Spleen (tissue), 11 donors: Measurements from ENCODE around the gene KIAA0040. TPM values are rescaled to one million over a fixed set of nuclear protein-coding genes. Genes with fewer than 3 reads are reported as not detected.
A peak's percentile ranks its signal among the peaks of the same experiment; 100 is the strongest.

ENCODE experiments used
- DNase-seq: peaks from one replicate; pipeline ENCODE4 v3.0.0-alpha.2; 2020
- H3K27ac ChIP-seq, 8 donors: fragments of 200-600 bp; sonication (generic) in 7 of 8; 1 replicate in 4 of 8; 2 replicates in 4 of 8; pipeline versions ENCODE4 v1.5.0 to v1.8.0; 2016 to 2021; ENCODE audit warnings: inconsistent platforms in 4 of 8, mild to moderate bottlenecking in 4 of 8, moderate library complexity in 1 of 8
- H3K27me3 ChIP-seq, 7 donors: fragments of 200-600 bp; sonication (generic) in 6 of 7; replicated peaks in 1 of 7; 1 replicate in 4 of 7; 2 replicates in 3 of 7; pipeline versions ENCODE4 v1.5.0 to v1.8.0; 2016 to 2021; ENCODE audit warnings: inconsistent platforms in 3 of 7, mild to moderate bottlenecking in 1 of 7
- H3K36me3 ChIP-seq, 6 donors: fragments of 200-600 bp; sonication (generic) in 5 of 6; 1 replicate in 4 of 6; 2 replicates in 2 of 6; pipeline versions ENCODE4 v1.5.0 to v1.8.0; 2016 to 2021; ENCODE audit warnings: inconsistent platforms in 2 of 6
- H3K4me1 ChIP-seq, 6 donors: fragments of 200-600 bp; sonication (generic) in 5 of 6; 1 replicate in 3 of 6; 2 replicates in 3 of 6; pipeline versions ENCODE4 v1.5.0 to v1.8.0; 2016 to 2021; ENCODE audit warnings: inconsistent platforms in 3 of 6
- H3K4me3 ChIP-seq, 8 donors: fragments of 200-600 bp; sonication (generic) in 7 of 8; 1 replicate in 4 of 8; 2 replicates in 4 of 8; pipeline versions ENCODE4 v1.5.0 to v1.8.0; 2016 to 2021; ENCODE audit warnings: inconsistent platforms in 4 of 8, mild to moderate bottlenecking in 4 of 8, moderate library complexity in 2 of 8
- H3K9me3 ChIP-seq, 8 donors: fragments of 200-600 bp; sonication (generic) in 7 of 8; 1 replicate in 4 of 8; 2 replicates in 4 of 8; pipeline versions ENCODE4 v1.5.0 to v1.8.0; 2016 to 2021; ENCODE audit warnings: inconsistent platforms in 4 of 8
- POLR2A ChIP-seq, 3 donors: fragments of 450-650 bp; IDR thresholded peaks; one replicate each; pipeline ENCODE4 v1.5.1; 2017; ENCODE audit warnings: antibody characterized with exemption in 3 of 3, mild to moderate bottlenecking in 1 of 3
- POLR2AphosphoS5 ChIP-seq, 3 donors: sonication (generic); formaldehyde crosslinking; IDR thresholded peaks; one replicate each; pipeline ENCODE4 v1.5.1; 2017; ENCODE audit warnings: antibody characterized with exemption in 3 of 3
- WGBS, 5 donors: extraction: QIAGEN DNeasy Blood & Tissue Kit in 3 of 5; methylation state at CpG; one replicate each; pipeline versions ENCODE4 v1.1.5 to v1.1.7; 2013 to 2018; 5-methylcytosine and 5-hydroxymethylcytosine counted together
- intact Hi-C: fragments of 100-400 bp; cut with DNase I; formaldehyde crosslinking; loops from one replicate; pipeline ENCODE4 v1.15.0; 2023; ENCODE audit warnings: low total_unique reads
- polyA plus RNA-seq, 3 donors: library from polyadenylated mRNA; stranded (reverse); fragments of 200-250 nt; gene quantifications; one replicate each; pipeline ENCODE4 v1.2.1, GENCODE V29; 2013
- total RNA-seq, 7 donors: library from RNA; depleted of rRNA in 3 of 7; stranded (reverse); fragments of >200 nt in 3 of 7; fragmentation: NEBNext Ultra II Directional in 4 of 7; extraction: Animal tissue kit (Norgen Biotek cat#: 25700) in 4 of 7; gene quantifications; one replicate each; pipeline versions ENCODE4 v1.1.0 to v1.2.1, GENCODE V29; 2016 to 2021
- TF ChIP-seq, protein P1 (sequence below), 11 experiments: fragments of 200-600 bp in 7 of 11; fragments of 450-650 bp in 4 of 11; sonication (generic) in 4 of 11; IDR thresholded peaks in 8 of 11; conservative IDR thresholded peaks in 3 of 11; 1 replicate in 7 of 11; 2 replicates in 4 of 11; pipeline versions ENCODE4 v1.4.0 to v1.8.0; 2016 to 2021; ENCODE audit warnings: antibody characterized with exemption in 11 of 11, inconsistent platforms in 4 of 11, mild to moderate bottlenecking in 1 of 11
- donor health status: healthy with polysubstance abuse.
- donor health status: DM: no; HTN: no; CAD: no; lungs with moderate emphysema.
- donor health status: DM: no; HTN: no; CAD: no.
- donor health status: Bipolar disorder and iron deficiency.
- donor health status: healthy.
- donor health status: DM: no; HTN: no; CAD: no.
- donor health status: DM: yes; HTN: yes; CAD: no.

Gene KIAA0040
- total and polyA plus RNA-seq, 10 donors: 13.7 to 111 (median 48.1) TPM

DNA sequence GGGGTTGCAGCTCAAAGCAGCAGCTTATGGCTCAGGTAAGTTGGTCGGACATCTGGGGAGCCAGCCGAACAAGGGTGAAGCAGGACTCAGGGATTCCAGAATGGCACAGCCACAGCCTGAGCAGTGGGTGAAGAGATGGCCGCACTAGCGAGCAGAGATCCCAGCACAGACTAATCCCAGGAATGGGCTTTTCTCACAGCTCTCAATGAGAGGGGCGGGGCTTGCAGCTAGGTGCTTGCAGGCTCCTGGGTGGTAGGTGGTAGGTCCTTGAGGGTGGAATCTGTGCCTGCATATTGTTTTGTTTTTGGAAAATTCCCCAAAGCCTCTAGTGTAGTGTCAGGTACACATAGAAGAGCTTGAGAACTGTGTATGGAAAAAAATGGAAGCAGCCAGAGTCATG is 9.0 kb downstream of the KIAA0040 start:
- TF ChIP-seq, protein P1, sequence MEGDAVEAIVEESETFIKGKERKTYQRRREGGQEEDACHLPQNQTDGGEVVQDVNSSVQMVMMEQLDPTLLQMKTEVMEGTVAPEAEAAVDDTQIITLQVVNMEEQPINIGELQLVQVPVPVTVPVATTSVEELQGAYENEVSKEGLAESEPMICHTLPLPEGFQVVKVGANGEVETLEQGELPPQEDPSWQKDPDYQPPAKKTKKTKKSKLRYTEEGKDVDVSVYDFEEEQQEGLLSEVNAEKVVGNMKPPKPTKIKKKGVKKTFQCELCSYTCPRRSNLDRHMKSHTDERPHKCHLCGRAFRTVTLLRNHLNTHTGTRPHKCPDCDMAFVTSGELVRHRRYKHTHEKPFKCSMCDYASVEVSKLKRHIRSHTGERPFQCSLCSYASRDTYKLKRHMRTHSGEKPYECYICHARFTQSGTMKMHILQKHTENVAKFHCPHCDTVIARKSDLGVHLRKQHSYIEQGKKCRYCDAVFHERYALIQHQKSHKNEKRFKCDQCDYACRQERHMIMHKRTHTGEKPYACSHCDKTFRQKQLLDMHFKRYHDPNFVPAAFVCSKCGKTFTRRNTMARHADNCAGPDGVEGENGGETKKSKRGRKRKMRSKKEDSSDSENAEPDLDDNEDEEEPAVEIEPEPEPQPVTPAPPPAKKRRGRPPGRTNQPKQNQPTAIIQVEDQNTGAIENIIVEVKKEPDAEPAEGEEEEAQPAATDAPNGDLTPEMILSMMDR (IDR thresholded peaks at IDR 0.05 in 8 of 11, conservative IDR thresholded peaks at IDR 0.05 in 3 of 11): no peak
- TF ChIP-seq POLR2A (IDR thresholded peaks at IDR 0.05) (no peak), POLR2AphosphoS5 (IDR thresholded peaks at IDR 0.05) (no peak)
- intact Hi-C loops: no loop called here
- Histone ChIP-seq H3K4me3 (peak overlapping the region in 1 of 8 donors; percentile 6), H3K36me3 (peaks cover 0 to 83% (median 2%) of the 10 kb centered on the region in 6 donors), H3K9me3 (no peaks in the 10 kb centered on the region), H3K27me3 (no peaks in the 10 kb centered on the region), H3K4me1 (peaks cover 17 to 100% (median 88%) of the 10 kb centered on the region in 6 donors), H3K27ac (no peak overlapping the region)
- no peak for DNase-seq
- 86 to 97% (median 95%) methylated on average over 5 of the region's 5 CpGs for WGBS, 5 donors

DNA sequence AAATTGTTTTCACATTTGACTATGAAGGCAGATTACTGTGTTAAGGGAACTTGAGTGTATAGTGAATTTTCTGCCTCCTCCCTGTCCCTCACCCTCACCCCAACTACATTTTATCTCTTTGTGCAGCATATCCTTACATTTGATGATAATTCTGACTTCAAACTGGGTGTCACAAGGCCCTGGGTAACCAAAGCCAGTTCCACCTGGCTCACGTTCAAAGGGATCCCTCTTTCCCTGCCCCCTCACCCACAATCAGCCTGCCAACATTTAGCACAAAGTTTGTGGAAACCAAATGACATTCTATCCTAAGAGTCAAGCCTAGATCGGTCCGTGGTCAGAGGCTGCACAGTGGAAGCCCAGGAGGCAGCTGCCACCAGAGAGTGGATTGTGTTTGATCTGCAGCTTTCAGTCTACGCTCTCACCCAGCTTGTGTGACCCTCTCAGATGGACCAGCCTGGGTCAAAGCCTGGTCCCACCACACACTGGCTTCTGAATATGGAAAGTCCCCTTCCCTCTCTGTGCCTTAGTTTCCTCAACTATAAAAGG is 10.3 kb downstream of the KIAA0040 start:
- no peaks in the 10 kb centered on the region for H3K9me3 ChIP-seq
- peaks cover 6 to 100% (median 77%) of the 10 kb centered on the region in 6 donors for H3K4me1 ChIP-seq
- H3K27ac ChIP-seq: peak overlapping the region in 1 of 8 donors; percentile 9
- no peak overlapping the region for H3K4me3 ChIP-seq
- no peak for TF ChIP-seq POLR2AphosphoS5 (IDR thresholded peaks at IDR 0.05)
- TF ChIP-seq, protein P1 (IDR thresholded peaks at IDR 0.05 in 8 of 11, conservative IDR thresholded peaks at IDR 0.05 in 3 of 11): no peak
- TF ChIP-seq POLR2A (IDR thresholded peaks at IDR 0.05): no peak
- no peaks in the 10 kb centered on the region for H3K27me3 ChIP-seq
- 73 to 88% (median 87%) methylated on average over 4 of the region's 4 CpGs for WGBS, 5 donors
- no peak for DNase-seq
- peaks cover 0 to 83% (median 9%) of the 10 kb centered on the region in 6 donors for H3K36me3 ChIP-seq
- intact Hi-C loops: no loop called here

DNA sequence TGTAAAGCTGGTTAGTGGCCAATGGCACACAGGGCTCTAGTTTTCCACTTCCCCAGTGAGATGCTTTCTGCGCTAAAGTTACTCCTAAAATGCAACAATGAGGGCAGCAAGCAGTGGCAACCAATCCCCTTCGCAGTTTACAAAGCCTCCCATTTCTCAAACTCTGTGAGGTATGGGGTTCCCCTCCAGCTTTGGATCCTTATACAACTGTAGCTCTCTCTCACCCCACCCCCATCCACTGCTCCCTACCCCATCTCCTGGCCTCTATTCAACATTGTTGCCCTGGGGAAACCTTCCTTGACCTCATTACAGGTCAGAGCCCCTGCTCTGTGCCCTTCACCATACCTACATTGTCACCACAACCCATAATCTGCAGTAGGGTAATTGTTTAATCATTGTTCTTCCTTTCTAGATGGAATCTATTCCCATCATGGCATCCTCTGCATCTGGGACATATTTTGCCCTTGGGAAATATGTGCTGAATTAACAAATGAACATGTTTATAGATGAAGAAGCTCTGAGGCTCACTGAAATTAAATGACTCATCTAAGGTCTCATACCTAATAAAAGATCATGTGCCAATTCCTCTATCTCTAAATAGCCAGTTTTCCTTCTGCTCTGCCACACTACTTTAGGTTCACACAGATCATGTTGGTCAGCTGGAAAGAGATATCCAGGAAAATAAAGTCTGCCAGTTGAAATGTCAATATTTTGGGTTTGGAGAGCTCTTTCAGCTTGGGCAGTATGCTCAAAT is 12.6 kb downstream of the KIAA0040 start:
- TF ChIP-seq, protein P1 (IDR thresholded peaks at IDR 0.05 in 8 of 11, conservative IDR thresholded peaks at IDR 0.05 in 3 of 11): no peak
- TF ChIP-seq POLR2A (IDR thresholded peaks at IDR 0.05) (no peak), POLR2AphosphoS5 (IDR thresholded peaks at IDR 0.05) (no peak)
- Histone ChIP-seq H3K4me3 (no peak overlapping the region), H3K27me3 (no peaks in the 10 kb centered on the region), H3K9me3 (no peaks in the 10 kb centered on the region), H3K36me3 (peaks cover 0 to 82% (median 19%) of the 10 kb centered on the region in 6 donors), H3K27ac (peak overlapping the region in 1 of 8 donors; percentile 25), H3K4me1 (peaks cover 5 to 90% (median 56%) of the 10 kb centered on the region in 6 donors)
- WGBS, 5 donors: 89 to 100% (median 92%) methylated on average over 2 of the region's 2 CpGs
- intact Hi-C loops: no loop called here
- no peak for DNase-seq

DNA sequence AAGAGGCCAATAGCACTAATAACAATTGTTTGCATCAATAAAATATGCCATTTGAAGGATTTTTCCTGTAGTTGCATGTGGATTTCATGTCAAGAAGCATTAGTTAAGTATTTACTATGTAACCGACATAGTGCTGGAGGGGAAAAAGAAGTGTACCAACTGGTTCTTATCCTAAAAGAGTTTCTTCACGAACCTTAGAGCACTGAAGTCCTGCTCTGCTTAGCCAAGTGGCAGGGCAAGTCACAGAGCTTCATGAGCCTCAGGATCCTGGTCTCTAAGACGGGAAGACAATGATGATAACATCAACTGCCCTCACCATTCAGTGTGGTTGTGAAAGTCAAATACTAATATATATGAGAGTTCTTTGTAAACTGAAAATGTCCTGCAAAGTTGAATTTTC is 14.1 kb downstream of the KIAA0040 start:
- intact Hi-C loops: no loop called here
- no peak for TF ChIP-seq POLR2A (IDR thresholded peaks at IDR 0.05)
- TF ChIP-seq, protein P1 (IDR thresholded peaks at IDR 0.05 in 8 of 11, conservative IDR thresholded peaks at IDR 0.05 in 3 of 11): no peak
- no peak for TF ChIP-seq POLR2AphosphoS5 (IDR thresholded peaks at IDR 0.05)
- no peak overlapping the region for H3K27ac ChIP-seq

More for the DNA sequence above, 14.1 kb downstream of the KIAA0040 start:
- peaks cover 5 to 90% (median 50%) of the 10 kb centered on the region in 6 donors for H3K4me1 ChIP-seq
- no peak overlapping the region for H3K4me3 ChIP-seq
- DNase-seq: no peak
- H3K36me3 ChIP-seq: peaks cover 0 to 84% (median 19%) of the 10 kb centered on the region in 6 donors
- WGBS, 5 donors: 86 to 94% (median 90%) methylated on average over 3 of the region's 3 CpGs
- no peaks in the 10 kb centered on the region for H3K9me3 ChIP-seq
- H3K27me3 ChIP-seq: no peaks in the 10 kb centered on the region
